Measurements from ENCODE around the gene SLC11A1.

SLC11A1 gene

DNA sequence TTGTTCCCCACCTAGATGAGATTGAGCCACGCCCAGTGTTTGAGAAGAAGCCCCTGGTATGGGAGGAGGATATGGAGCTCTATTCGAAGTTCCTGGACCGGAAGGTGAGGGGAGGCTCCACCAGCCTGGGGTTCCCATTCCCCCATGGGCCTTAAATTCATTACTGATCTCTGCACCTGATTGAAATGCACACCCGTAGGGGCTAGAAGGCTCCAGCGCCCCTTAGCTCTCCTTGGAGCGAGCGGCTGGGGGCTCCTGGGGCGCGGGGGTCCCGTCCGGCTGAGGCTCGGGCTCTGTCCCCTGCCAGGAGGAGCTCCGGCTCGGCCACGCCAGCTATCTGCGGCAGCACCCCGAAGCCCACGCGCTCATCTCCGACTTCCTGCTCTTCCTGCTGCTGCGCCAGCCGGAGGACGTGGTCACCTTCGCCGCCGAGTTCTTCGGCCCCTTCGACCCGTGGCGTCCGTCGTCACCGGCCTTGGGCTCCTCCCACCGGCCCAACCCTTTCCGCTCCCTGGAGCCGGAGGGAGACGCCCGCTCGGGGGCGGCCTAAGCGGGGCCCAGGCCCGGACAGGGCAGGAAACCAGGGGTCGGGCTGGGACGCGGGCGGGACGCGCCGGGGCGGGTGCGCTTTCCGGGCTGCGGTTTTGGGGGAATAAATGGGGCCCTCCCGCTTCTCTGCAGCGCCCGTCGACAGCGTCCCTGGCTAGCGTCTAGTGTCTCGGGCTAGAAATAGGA lies 14.5 kb upstream of the SLC11A1 start:
- no peak for DNase-seq

GRCh38 chr2:218368150-218368528 lies 13.9 kb upstream of the SLC11A1 start:
- DNase-seq: no peak

DNA sequence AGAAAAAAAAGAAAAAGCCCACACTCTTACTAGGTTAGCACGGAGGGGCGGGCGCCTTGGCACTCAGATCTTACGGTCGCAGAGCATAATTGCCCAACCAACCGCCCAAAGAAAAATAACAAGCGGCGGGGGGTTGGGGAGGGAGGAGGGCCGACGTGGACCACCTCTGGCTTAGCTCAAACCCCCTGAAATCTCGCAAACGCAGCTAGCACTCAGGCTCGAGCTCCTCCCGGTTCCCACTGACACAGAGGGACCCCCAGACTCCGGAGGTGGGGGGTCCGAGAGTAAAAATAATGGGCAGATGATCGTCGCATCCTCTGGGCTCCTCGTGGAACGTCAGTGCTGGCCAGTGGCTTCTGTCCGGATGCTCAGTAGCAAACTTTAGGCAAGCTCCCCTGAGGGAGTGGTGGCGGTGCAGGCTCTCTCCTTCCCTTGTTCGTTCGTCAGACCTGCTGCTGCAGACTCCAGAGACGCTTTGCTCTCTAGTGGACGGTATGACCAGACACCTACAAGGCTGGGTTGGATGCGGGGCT lies 13.4 kb upstream of the SLC11A1 start:
- no peak for DNase-seq

GRCh38 chr2:218369330-218369729 lies 12.7 kb upstream of the SLC11A1 start:
- peak; percentile 54 for DNase-seq

DNA sequence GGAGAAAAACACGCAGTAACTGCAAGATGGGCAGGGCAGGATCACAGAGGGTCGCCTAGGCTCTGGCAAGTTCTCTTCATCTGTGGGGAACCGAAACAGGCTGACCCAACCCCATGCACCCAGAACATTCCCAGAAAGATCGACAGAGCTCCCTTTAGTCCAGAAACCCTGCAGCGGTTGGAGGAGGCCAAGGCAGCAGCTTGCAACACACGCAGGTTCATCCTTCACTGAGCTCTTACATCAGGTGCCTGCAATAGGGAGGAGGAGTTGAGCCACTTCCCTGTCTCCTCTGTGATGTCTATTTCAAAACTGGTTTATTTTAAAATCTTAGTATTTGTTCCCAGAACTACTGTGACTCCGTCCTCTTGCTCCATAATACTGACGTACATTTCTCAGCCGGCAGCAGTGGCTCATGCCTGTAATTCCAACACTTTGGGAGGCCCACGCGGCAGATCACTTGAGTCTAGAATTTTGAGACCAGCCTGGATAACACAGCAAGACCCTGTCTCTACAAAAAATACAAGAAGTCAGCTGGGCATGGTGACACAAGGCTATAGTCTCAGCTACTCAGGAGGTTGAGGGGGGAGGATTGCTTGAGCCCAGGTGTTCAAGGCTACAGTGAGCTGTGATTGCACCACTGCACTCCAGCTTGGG lies 11.5 kb upstream of the SLC11A1 start:
- DNase-seq: no peak

DNA sequence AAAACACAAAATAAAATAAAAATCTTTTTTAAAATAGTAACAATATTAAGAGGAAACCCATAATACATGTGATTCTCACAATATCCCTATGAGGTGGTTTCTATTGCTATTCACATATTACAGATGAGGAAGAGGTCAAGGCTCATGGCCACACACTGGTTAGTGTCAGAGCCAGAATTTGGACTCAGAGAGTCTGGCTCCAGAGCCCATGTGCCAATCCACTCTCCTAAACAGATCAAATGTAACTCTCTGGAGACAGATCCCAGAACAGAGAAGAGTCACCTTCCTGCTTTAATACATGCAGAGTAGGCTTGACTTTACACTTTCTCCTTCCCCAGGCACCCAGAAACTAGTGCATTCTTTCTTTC lies 10.1 kb upstream of the SLC11A1 start:
- DNase-seq: no peak

- DNase-seq: no peak
Measured at GRCh38 chr2:218374795-218375194, 7.3 kb upstream of the SLC11A1 start.

DNA sequence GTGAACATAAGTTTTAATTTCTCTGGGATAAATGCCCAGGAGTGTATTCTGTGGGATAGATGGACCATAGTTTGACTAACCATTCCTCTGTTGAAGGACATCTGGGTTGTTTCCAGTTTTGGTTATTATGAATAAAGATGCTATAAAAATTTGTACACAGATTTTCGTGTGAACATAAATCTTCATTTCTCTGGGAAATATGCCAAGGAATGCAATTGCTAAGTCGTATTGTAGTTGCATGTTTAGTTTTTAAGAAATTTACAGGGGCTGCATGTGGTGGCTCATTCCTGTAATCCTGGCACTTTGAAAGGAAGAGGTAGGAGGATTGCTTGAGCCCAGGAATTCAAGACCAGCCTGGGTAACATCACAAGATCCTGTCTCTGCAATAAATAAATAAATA lies 6.9 kb upstream of the SLC11A1 start:
- DNase-seq: no peak

DNA sequence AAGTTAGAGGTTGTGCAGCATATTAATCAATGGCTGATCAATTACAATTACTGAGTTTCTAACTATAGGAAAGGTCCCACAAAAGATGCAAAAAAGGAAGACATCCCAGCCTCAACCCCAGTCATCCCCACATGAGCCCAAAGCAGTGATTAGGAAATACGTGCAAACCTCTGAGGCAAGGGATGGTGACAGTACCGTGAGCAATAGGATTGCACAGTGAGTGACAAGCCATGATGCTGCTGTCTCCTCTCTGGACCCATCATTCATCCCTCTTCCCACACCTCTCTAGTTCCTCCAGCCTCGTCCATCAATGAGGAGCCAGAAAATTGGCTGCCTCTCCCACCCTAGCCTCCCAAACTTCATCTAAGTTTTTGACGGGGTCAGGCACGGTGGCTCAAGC lies 4.0 kb upstream of the SLC11A1 start:
- DNase-seq: no peak

DNA sequence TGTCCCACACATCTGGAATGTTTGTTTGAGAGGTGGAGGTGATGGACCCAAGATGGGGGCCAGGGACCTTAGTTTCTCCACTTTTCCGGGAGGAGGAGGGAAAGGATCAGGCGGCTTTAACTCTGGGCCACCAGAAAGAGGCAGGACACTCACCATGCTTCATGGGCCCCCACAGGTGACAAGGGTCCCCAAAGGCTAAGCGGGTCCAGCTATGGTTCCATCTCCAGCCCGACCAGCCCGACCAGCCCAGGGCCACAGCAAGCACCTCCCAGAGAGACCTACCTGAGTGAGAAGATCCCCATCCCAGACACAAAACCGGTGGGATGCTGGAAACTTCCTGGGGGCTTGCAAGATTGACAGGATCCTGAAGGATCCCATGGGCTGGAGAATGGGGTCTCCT lies 712 bp downstream of the SLC11A1 start:
- DNase-seq: no peak

- no peak for DNase-seq
Measured at GRCh38 chr2:218383892-218384519, 1.9 kb downstream of the SLC11A1 start.

DNA sequence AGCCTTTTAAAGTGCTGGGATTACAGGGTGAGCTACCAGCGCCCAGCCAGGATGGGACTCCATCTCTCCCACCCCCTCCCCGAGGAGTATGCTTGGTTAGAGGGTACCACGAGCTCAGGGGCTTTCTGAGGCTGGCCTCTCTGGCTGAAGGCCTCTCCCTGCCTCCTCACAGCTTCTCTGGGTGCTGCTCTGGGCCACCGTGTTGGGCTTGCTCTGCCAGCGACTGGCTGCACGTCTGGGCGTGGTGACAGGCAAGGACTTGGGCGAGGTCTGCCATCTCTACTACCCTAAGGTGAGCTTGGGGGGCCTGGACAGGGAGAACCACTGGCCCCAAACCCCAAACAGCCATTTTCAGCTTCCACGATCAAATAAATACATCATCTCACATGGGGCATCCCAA lies 2.9 kb downstream of the SLC11A1 start:
- no peak for DNase-seq

DNA sequence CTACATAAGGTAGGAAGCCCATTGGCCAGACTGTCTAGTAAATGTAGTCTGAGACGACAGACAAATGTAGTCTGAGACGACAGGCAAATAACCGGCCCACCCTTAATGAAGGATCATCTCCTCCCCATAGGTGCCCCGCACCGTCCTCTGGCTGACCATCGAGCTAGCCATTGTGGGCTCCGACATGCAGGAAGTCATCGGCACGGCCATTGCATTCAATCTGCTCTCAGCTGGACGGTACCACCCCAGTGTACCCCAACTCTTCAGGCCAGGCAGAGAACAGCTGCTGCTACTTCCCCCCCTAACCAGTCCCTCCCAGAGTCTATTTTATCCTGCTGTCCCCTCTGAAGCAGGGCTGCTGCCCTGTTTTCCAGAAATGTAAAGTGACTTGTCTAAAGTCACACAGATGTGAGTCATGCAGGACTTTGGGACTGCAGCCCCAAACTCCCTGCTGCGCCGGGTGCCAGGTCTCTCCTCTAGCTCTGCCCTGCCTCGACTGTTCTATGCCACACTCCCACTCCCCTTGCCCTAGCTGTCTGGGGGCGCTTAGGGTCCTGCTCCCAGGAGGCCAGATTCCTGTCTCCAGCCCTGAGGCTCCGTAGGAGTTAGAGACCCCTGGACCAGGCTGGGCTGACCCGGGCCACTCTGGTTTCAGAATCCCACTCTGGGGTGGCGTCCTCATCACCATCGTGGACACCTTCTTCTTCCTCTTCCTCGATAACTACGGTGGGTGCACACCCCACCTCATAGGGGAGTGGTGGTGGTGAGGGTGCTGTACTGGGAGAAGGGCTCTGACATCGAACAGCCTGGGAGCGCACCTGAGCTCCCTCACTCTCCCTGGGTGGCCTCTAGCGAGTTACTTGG lies 4.7 kb downstream of the SLC11A1 start:
- no peak for DNase-seq

DNA sequence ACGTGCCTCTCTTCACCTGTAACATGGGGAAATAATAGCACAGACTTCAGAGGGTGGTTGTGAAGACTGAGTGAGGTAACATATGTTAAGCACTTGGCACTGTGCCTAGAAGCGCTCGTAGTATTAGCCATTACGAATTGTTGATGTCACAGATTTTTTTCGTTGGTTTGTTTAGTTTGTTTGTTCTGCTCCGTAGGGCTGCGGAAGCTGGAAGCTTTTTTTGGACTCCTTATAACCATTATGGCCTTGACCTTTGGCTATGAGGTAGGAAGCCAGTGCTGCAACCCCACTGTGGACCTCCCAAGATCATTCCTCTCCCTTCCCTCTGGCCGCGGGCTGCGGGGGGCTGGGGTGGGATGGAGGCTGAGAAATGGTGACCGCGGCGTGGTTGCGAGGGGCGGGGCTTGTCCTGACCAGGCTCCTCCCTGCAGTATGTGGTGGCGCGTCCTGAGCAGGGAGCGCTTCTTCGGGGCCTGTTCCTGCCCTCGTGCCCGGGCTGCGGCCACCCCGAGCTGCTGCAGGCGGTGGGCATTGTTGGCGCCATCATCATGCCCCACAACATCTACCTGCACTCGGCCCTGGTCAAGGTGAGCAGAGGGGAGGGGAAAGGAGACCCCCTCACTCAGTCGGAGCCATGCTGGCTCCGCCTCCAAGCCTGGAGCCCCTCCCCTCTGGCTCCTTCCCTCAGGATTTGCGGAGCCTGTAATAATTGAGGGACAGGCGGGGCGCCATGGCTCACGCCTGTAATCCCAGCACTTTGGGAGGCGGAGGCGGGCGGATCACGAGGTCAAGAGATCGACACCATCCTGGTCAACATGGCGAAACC lies 5.5 kb downstream of the SLC11A1 start:
- DNase-seq: peak; percentile 67

DNA sequence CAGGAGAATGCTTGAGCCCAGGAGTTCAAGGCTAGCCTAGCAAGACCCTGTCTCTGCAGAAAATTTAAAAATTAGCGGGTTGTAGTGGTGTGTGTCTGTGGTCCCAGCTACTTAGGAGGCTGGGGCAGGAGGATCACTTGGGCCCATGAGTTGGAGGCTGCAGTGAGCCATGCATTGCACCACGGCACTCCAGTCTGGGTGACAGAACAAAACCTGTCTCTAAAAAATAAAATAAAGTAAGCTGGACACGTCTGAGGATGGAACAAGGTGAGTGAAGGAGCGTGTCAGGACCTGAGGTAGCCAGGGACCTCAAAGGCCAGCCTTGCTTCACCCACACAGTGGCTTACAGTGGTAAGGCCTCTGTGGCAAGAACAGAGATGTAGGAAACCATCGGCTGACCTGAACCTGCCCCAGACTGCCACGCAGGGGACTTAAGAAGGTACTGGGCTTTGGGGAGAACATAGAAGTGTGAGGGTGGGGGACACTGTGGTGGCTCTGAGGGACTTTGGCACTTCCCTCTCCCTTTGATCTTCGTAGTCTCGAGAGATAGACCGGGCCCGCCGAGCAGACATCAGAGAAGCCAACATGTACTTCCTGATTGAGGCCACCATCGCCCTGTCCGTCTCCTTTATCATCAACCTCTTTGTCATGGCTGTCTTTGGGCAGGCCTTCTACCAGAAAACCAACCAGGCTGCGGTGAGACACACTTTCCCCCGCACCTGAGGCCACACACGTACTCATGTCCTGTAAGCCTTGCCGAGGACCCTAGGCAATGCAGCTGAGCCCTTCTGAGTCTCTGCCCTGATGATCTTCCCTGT lies 7.5 kb downstream of the SLC11A1 start:
- no peak for DNase-seq

DNA sequence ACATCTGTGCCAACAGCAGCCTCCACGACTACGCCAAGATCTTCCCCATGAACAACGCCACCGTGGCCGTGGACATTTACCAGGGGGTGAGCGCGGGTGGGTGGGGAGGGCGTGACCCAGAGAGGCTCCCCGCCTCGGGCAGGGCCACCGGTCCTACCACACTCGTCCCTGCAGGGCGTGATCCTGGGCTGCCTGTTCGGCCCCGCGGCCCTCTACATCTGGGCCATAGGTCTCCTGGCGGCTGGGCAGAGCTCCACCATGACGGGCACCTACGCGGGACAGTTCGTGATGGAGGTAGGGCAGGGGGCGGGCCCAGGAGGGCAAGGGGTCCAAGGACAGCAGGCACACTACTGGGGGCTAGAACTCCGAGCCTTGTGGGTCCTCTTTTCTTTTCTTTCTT lies 9.1 kb downstream of the SLC11A1 start:
- no peak for DNase-seq

- DNase-seq: no peak
Measured at GRCh38 chr2:218392459-218392858, 10.4 kb downstream of the SLC11A1 start.

GRCh38 chr2:218392891-218393462 lies 10.9 kb downstream of the SLC11A1 start:
- no peak for DNase-seq

- no peak for DNase-seq
Measured at GRCh38 chr2:218393750-218394290, 11.7 kb downstream of the SLC11A1 start.

GRCh38 chr2:218394298-218395089 lies 12.4 kb downstream of the SLC11A1 start:
- DNase-seq: no peak
